Adrenal gland (tissue), 5 donors: ENCODE data around the gene TXNDC17.

Experiments used
- CTCF ChIP-seq, 6 experiments: fragments of 450-650 bp in 4 of 6; fragments of 200-600 bp in 2 of 6; sonication (generic) in 1 of 6; IDR thresholded peaks; 1 replicate in 5 of 6; 2 replicates in 1 of 6; pipeline versions ENCODE4 v1.5.1 to v1.8.0; 2016 to 2021; ENCODE audit warnings: antibody characterized with exemption in 6 of 6, mild to moderate bottlenecking in 2 of 6, moderate library complexity in 1 of 6
- POLR2A ChIP-seq, 2 donors: fragments of 450-650 bp; IDR thresholded peaks; one replicate each; pipeline ENCODE4 v1.6.1; 2017; ENCODE audit warnings: antibody characterized with exemption in 2 of 2, mild to moderate bottlenecking in 2 of 2, moderate library complexity in 1 of 2
- donor health status: DM: no; HTN: no; CAD: no.

GRCh38 chr17:6611231-6611630 is 29.6 kb upstream of the TXNDC17 start:
- no peak for TF ChIP-seq CTCF (IDR thresholded peaks at IDR 0.05)
- no peak for TF ChIP-seq POLR2A (IDR thresholded peaks at IDR 0.05)
